Non-pigmented ciliary epithelial cell (primary cell): ENCODE data around the gene RPL36A.

Experiments used
- DNase-seq: peaks from one replicate; pipeline ENCODE4 v3.0.0-alpha.2; 2010; ENCODE audit warnings: low read depth

RPL36A gene

GRCh38 chrX:101393530-101394305 is 2.9 kb downstream of the RPL36A start:
- DNase-seq, result no peak

GRCh38 chrX:101394372-101394771 is 3.6 kb downstream of the RPL36A start:
- DNase-seq, result no peak

- DNase-seq, result no peak
These were observed 5.0 kb downstream of the RPL36A start for GRCh38 chrX:101395789-101396188.

GRCh38 chrX:101397779-101398178 is 7.0 kb downstream of the RPL36A start:
- DNase-seq, result no peak

- DNase-seq, result no peak
These were observed 7.9 kb downstream of the RPL36A start for GRCh38 chrX:101398694-101399093.

- no peak for DNase-seq
These were observed 9.0 kb downstream of the RPL36A start for GRCh38 chrX:101399825-101400224.

GRCh38 chrX:101407167-101407747 is 16.4 kb downstream of the RPL36A start:
- DNase-seq, result no peak

- DNase-seq, result peak; percentile 93
These were observed 17.1 kb downstream of the RPL36A start, which contains the start of the genes GLA and HNRNPH2 for GRCh38 chrX:101407748-101408531. GLA (minus strand) TSS chrX:101407925; CDS start chrX:101407903, 22 bp downstream. HNRNPH2 (plus strand) TSS chrX:101408222; CDS start chrX:101411989, 3,767 bp downstream.

- no peak for DNase-seq
These were observed 17.7 kb downstream of the RPL36A start for GRCh38 chrX:101408532-101408841.

GRCh38 chrX:101409043-101409442 is 18.2 kb downstream of the RPL36A start:
- no peak for DNase-seq

- no peak for DNase-seq
These were observed 19.6 kb downstream of the RPL36A start for GRCh38 chrX:101410461-101410860.

GRCh38 chrX:101411984-101412383 is 21.2 kb downstream of the RPL36A start:
- DNase-seq, result no peak

- DNase-seq, result no peak
These were observed 24.7 kb downstream of the RPL36A start for GRCh38 chrX:101415180-101416145.

GRCh38 chrX:101416691-101417090 is 25.9 kb downstream of the RPL36A start:
- DNase-seq, result no peak

- no peak for DNase-seq
These were observed 26.4 kb downstream of the RPL36A start for GRCh38 chrX:101417190-101417589.

- no peak for DNase-seq
These were observed 27.4 kb downstream of the RPL36A start for GRCh38 chrX:101417981-101418841.

GRCh38 chrX:101419489-101419888 is 28.7 kb downstream of the RPL36A start:
- DNase-seq, result no peak

GRCh38 chrX:101427954-101428353 is 37.1 kb downstream of the RPL36A start:
- no peak for DNase-seq

GRCh38 chrX:101429934-101430333 is 39.1 kb downstream of the RPL36A start:
- no peak for DNase-seq

GRCh38 chrX:101430457-101431078 is 39.8 kb downstream of the RPL36A start:
- no peak for DNase-seq
